ENCODE data around the gene ANO2. TPM values are rescaled to one million over a fixed set of nuclear protein-coding genes. Genes with fewer than 3 reads are reported as not detected.

Gene ANO2
- total RNA-seq, 2 experiments from 2014 or later = not detected

DNA sequence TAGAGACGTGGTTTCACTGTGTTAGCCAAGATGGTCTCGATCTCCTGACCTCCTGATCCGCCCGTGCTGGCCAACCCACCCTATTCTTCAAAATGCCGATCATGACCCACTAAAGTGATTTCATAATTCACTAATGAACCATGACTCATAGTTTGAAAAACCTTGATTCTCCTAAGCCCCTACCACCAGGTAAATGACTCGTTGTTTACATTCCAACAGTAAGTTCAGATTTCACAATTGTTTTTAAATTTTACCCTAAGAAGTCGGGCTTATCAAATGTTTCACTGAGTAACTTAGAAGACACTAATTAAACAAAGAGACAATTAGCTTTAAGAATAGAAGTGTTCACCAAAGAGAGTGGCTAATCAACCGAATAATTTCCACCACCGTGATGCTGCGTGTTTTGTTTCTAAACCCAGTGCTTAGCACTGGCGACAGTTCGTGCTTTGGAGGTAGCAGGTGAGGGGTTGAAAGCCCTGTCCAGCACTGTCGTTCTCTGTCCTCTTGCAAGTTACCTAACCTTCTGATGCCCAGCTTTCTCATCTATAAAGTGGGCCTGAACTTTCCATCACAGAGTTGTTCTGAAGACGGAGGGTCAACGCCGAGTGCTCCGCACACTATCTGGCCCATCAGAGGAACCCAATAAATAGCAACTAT, 376.6 kb downstream of the ANO2 start:
- H3K27me3 Mint-ChIP-seq = peaks cover 3% of the 10 kb centered on the region
- H3K36me3 Mint-ChIP-seq = no peaks in the 10 kb centered on the region
- H3K4me1 Mint-ChIP-seq = no peaks in the 10 kb centered on the region
- ATAC-seq = no peak
- CTCF ChIA-PET = no interaction called here
- H3K27ac Mint-ChIP-seq = no peak overlapping the region
- H3K9me3 Mint-ChIP-seq (ENCODE audit: low read depth) = no peaks in the 10 kb centered on the region
- DNase-seq = no peak
- H3K4me3 Mint-ChIP-seq = no peak overlapping the region

DNA sequence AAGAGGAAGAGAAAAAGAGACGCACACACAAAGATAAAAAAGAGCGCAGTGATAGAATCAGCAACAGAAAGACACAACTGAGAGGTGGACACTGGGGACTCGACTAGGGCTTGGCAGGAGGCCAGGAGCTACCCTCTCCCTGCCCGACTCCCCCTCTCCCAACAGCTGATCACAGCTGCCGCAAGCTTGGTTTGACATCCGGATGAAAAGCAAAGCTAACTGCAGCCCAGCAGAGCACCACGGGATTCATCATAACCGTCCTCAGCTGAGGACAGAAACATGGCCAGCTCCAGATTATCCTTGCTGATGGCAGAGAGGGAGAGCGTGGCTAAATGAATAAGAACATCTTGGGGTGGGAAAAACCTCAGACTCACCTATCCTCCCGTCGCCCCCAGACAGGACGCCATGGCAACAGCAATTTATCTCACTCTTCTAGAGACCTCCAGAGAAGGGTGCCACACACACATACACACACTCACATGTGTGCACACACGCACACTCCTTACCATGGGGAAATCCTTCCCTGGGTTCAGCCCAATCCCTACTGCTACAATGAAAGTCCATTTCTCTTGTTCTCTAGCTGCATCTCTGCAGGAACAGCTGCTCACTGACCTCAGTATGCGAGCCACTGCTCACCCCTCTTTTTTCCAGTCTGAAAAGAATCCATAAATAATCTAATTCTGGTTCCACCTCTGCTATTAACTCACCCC, 377.9 kb downstream of the ANO2 start:
- ATAC-seq = no peak
- Mint-ChIP-seq H3K4me1 (no peaks in the 10 kb centered on the region), H3K27ac (no peak overlapping the region), H3K36me3 (no peaks in the 10 kb centered on the region), H3K9me3 (ENCODE audit: low read depth) (no peaks in the 10 kb centered on the region), H3K27me3 (peaks cover 3% of the 10 kb centered on the region), H3K4me3 (no peak overlapping the region)
- no peak for DNase-seq
- CTCF ChIA-PET = no interaction called here

DNA sequence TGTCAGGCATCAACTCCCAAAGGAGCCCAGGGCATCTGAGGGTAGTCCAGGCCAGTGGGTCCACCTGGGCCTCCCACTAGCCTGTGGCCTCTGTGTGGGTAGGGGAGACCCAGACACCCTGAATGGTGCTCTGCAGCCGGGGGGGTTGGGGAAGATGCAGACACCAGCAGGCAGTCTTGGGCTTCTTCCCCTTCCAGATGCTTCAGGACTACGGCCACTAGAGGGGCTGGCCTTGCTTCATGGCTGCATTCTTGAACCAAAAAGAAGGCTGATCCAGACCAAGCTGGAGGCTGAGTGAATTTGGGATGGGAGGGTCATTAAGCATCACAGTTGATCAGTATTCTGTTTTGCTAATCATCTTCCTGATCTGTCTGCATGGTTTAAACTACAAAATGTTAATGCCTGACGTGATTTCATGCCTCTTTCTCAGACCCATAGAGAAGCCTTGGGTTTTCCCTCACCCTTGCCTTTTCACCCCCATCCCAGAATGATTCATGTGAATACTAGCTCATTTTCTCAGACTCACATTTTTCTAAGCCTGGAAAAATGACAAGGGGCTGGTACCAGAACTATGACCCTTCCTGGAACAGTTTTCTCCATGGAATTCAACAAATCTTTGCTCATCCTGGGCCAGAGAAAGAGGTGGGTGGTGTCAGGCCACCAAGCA, 379.0 kb downstream of the ANO2 start:
- DNase-seq (no peak), ATAC-seq (no peak)
- no peak overlapping the region for H3K27ac Mint-ChIP-seq
- no peaks in the 10 kb centered on the region for H3K4me1 Mint-ChIP-seq
- H3K27me3 Mint-ChIP-seq = peaks cover 3% of the 10 kb centered on the region
- no peaks in the 10 kb centered on the region for H3K36me3 Mint-ChIP-seq
- H3K9me3 Mint-ChIP-seq (ENCODE audit: low read depth) = no peaks in the 10 kb centered on the region
- CTCF ChIA-PET = no interaction called here
- H3K4me3 Mint-ChIP-seq = no peak overlapping the region

DNA sequence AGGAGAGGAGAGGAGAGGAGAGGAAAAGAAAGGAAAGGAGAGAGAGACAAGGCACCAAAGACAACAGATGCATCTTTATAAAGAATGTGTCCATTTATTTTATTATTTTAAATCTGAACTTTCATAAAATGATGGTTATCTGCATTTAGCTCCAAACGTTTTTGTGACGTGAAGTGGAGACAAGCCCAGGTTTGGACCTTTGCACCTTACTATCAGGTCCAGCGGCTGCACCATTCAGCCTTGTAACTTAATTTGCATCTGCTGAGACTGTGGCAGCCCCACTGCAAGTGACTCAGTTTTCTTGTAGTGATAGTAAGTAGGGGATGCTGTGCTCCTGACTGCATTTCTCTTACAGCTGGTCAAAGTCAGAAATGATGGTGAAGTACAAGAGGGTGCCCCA, 382.5 kb downstream of the ANO2 start:
- no peak overlapping the region for H3K4me3 Mint-ChIP-seq
- CTCF ChIA-PET = no interaction called here
- no peak overlapping the region for H3K27ac Mint-ChIP-seq
- DNase-seq = no peak
- H3K36me3 Mint-ChIP-seq = no peaks in the 10 kb centered on the region
- no peaks in the 10 kb centered on the region for H3K27me3 Mint-ChIP-seq
- H3K9me3 Mint-ChIP-seq (ENCODE audit: low read depth) = no peaks in the 10 kb centered on the region
- no peaks in the 10 kb centered on the region for H3K4me1 Mint-ChIP-seq
- ATAC-seq = no peak

DNA sequence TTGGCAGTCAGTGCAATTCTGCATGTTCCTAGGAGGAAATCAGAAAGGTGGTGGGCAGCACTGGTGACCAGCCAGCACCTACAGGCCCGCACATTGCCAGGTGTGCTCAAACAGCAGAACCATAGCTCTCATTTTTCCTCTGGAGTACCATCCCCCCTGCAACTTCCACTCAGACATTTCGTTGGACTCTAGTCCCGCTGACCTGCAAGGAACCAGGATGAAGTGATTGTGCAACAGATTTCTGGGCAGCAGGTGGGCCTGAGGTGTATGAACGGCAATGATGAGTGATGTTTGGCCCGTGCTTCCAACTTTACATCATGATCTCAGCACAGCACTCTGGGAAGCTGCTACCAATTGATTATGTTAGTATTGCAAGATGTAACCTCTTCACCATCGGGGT, 383.2 kb downstream of the ANO2 start:
- Mint-ChIP-seq H3K9me3 (ENCODE audit: low read depth) (no peaks in the 10 kb centered on the region), H3K36me3 (no peaks in the 10 kb centered on the region), H3K27me3 (no peaks in the 10 kb centered on the region), H3K4me3 (no peak overlapping the region), H3K4me1 (no peaks in the 10 kb centered on the region), H3K27ac (no peak overlapping the region)
- no peak for DNase-seq
- CTCF ChIA-PET = no interaction called here
- no peak for ATAC-seq

DNA sequence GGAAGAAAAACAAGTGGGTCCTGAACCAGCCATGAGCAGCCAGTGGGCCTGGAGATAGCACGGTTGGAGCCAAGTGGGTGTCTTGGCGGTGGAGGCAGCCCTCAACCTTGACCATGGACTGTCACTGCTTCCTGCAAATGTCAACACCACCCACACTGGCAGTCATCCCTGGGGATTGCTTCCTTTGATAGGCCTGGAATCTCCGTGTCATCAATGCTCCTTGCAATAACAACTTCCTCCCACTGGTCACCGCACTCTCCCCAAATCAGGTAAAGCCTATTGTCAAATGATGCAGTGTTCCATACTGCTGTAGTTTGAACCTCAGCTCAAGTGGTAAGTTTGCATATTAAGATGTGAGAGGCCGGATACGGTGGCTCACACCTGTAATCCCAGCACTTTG, 384.0 kb downstream of the ANO2 start:
- Mint-ChIP-seq H3K4me1 (no peaks in the 10 kb centered on the region), H3K36me3 (no peaks in the 10 kb centered on the region), H3K27me3 (no peaks in the 10 kb centered on the region), H3K9me3 (ENCODE audit: low read depth) (no peaks in the 10 kb centered on the region), H3K4me3 (no peak overlapping the region), H3K27ac (no peak overlapping the region)
- ATAC-seq (no peak), DNase-seq (no peak)
- CTCF ChIA-PET = no interaction called here

DNA sequence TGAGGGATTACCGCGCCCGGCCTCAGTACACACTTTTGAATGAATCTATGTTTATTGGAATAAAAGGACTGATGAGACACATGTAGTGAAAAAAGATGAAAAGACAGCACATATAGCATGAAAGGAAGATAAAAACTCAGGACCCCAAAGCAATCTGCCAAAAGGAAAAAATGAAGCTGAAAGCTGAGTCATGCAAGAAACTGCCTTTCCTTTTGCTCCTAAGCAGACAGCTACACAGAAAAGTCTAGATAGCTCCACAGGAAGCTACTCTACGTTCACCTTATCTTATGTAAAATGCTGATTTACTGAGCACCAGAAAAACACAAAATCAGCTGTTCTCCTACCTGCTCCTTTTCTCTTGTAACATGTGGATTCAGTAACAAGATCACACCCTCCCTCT, 384.8 kb downstream of the ANO2 start:
- H3K36me3 Mint-ChIP-seq = no peaks in the 10 kb centered on the region
- CTCF ChIA-PET = no interaction called here

DNA sequence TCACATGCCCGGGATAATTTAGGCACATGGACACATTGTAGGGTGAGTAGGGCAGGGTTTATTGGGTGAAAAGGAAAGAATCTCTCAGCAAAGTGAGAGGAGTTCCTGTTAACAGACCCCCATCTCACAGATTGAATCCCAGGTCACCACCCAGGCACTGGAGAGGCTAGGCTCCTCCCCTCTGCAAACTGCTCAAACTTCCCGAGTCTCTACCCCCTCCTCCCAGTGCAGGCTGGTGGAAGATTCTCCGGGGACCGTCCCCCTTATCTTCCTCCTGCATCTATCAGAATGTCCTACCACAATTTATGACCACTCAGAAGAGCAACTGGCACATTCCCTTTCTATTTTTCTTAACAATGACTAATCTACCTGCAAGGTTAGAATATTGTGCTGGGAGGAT, 387.2 kb downstream of the ANO2 start:
- CTCF ChIA-PET = interaction anchor here (0.6 kb wide), 1 partner anchor 708 kb away, joined by 3 read pairs; no protein-coding TSS in a partner anchor
- H3K27ac Mint-ChIP-seq = no peak overlapping the region
- no peaks in the 10 kb centered on the region for H3K27me3 Mint-ChIP-seq
- ATAC-seq (no peak), DNase-seq (no peak)
- no peaks in the 10 kb centered on the region for H3K9me3 Mint-ChIP-seq (ENCODE audit: low read depth)
- H3K36me3 Mint-ChIP-seq = no peaks in the 10 kb centered on the region
- H3K4me1 Mint-ChIP-seq = no peaks in the 10 kb centered on the region
- H3K4me3 Mint-ChIP-seq = no peak overlapping the region

More for the DNA sequence above, 384.8 kb downstream of the ANO2 start:
- no peak for ATAC-seq
- no peak for DNase-seq
- H3K27me3 Mint-ChIP-seq = no peaks in the 10 kb centered on the region
- H3K27ac Mint-ChIP-seq = no peak overlapping the region
- H3K9me3 Mint-ChIP-seq (ENCODE audit: low read depth) = no peaks in the 10 kb centered on the region
- no peaks in the 10 kb centered on the region for H3K4me1 Mint-ChIP-seq
- no peak overlapping the region for H3K4me3 Mint-ChIP-seq

DNA sequence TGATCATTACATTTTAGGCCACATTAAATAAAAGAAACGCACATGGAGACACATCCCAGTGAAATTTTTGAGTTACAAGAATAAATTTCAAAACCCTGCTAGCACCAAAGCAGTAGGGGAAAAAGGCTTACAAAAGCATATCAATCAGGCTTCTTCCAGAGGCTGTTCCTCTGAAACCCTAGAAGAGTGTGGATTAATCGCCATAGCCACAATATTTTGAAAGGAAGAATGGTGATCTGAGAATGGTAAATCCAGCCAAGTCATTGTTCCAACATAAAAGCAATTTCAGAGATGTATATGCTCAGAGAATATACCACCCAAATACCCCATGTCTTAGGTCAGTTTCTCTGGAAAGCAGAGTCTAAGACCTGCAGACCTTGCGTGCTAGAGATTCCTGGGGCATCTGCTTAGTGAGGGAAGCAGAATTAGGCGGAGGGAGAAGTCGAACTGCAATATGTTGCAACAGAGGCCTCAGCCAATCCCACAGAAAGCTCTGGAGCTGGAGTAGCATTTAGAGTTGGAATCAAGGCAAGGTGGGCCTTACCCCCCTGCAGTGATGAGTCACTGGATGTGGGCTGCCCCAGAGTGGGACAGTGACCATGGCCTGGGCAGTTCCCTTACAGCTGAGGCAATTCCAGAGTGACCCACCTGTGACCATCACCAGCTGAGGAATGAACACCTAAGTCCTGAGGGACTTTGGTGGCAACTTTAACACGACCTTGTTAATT, 387.9 kb downstream of the ANO2 start:
- no peaks in the 10 kb centered on the region for H3K27me3 Mint-ChIP-seq
- CTCF ChIA-PET = no interaction called here
- no peak overlapping the region for H3K27ac Mint-ChIP-seq
- H3K9me3 Mint-ChIP-seq (ENCODE audit: low read depth) = no peaks in the 10 kb centered on the region
- no peaks in the 10 kb centered on the region for H3K4me1 Mint-ChIP-seq
- no peaks in the 10 kb centered on the region for H3K36me3 Mint-ChIP-seq
- ATAC-seq (no peak), DNase-seq (no peak)
- no peak overlapping the region for H3K4me3 Mint-ChIP-seq

DNA sequence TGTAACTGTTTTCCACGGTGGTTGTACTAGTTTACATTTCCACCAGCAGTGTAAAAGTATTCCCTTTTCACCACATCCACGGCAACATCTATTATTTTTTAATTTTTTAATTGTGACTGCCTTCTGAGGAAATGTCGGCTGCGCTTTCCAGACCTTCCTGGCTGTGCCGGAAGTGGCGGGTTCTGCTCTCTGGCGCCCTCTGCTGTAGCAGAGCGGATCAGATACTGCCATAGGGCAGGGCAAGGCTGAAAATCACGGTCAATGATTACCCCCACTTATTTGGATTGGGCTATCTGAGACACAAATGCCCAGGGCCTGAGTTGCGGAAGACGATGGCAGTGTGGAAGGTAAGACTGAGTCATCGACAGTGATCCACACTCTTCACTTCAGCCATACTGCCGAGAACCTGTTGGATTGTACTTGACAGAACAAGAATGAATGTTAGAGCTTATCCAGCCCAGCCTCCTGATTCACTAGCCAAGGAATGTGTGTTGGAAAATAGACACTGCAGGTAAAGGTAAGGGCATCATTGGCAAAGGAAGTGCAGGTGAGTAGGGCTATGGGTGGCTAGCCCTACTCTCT, 388.9 kb downstream of the ANO2 start:
- H3K36me3 Mint-ChIP-seq = no peaks in the 10 kb centered on the region
- ATAC-seq = no peak
- H3K4me1 Mint-ChIP-seq = no peaks in the 10 kb centered on the region
- no peaks in the 10 kb centered on the region for H3K27me3 Mint-ChIP-seq
- CTCF ChIA-PET = no interaction called here
- H3K9me3 Mint-ChIP-seq (ENCODE audit: low read depth) = no peaks in the 10 kb centered on the region
- DNase-seq = no peak
- no peak overlapping the region for H3K27ac Mint-ChIP-seq
- no peak overlapping the region for H3K4me3 Mint-ChIP-seq

DNA sequence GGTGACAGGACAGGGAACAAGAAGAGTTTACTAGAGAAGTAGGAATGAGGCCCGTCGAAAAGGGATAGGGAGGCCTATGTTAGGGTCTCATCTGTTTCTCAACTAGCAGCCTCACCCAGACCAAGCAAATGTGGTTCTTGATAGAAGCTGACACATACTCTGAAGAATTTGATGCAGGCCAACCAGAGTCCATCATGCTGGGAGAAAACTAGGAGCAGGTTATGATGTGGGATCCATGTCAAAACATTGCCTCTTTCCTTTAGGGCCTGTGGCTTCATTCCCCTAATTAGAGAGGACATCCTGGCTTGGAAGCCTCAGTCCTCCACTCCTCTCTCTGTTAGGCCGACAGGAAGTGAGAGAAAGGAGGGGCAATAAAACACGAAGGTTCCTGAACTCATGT, 390.3 kb downstream of the ANO2 start:
- Mint-ChIP-seq H3K27me3 (no peaks in the 10 kb centered on the region), H3K4me1 (no peaks in the 10 kb centered on the region), H3K9me3 (ENCODE audit: low read depth) (peaks cover 2% of the 10 kb centered on the region), H3K27ac (no peak overlapping the region), H3K36me3 (no peaks in the 10 kb centered on the region), H3K4me3 (no peak overlapping the region)
- CTCF ChIA-PET = no interaction called here
- ATAC-seq = no peak
- no peak for DNase-seq

DNA sequence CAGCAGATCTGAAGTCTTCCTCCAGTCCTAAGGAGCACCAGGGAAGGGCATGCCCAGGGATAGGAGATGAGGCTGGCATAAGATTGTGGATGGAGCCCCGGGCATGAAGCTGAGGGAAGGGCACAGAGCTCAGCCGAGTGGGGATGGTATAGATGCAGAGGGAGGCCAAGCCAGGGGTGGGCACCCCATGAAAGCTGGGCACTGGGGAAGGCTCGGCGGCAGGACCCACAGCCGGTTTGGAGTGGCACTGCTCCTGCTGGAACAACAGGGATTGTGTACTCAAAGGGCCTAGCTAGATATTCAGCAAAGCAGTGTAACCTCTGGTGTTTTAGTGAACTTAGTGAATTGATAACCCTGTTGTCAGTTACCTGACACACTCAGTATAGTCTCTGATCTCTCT, 396.0 kb downstream of the ANO2 start:
- CTCF ChIA-PET = no interaction called here
- Mint-ChIP-seq H3K27ac (no peak overlapping the region), H3K27me3 (no peaks in the 10 kb centered on the region), H3K36me3 (no peaks in the 10 kb centered on the region), H3K4me1 (no peaks in the 10 kb centered on the region), H3K9me3 (ENCODE audit: low read depth) (peaks cover 5% of the 10 kb centered on the region), H3K4me3 (no peak overlapping the region)
- no peak for DNase-seq
- ATAC-seq = no peak

DNA sequence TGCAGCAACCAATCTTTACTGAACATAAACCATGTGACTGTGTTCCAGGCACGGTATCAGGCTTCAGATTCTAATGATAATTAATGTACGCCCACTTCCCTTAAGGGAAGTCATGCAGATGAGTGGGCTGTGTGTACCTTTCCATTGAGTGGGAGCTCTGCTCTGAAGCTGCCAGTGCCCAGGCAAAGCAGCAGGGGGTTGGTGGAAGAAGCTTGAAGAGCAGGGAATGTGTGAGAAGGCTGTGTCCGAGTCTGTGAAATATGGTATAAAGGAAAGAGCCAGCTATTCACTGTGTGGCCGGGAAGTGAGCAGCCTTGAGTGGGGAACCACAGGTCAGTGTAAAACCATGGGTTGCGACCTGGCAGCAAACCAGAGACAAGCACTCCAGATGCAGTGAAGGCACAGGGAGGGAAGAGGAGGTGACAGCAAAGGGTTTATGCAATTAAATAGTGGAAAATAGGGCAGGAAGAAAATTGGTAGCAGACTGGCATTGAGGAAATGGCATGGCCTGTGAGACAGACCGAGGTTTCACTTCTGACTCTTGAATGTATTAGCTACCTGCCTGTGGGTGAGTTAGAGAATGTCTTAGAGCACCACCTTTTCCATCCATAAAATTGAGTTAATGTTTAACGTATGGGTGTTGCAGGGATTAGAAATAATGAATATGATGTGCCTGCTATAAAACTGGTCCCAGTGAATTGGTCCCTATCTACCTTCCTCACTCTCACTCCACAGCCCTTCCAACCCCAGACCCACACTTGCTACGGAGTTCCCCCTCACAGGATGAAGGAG, 396.7 kb downstream of the ANO2 start:
- no peak overlapping the region for H3K27ac Mint-ChIP-seq
- no peak overlapping the region for H3K4me3 Mint-ChIP-seq
- ATAC-seq = no peak
- CTCF ChIA-PET = no interaction called here
- H3K9me3 Mint-ChIP-seq (ENCODE audit: low read depth) = peaks cover 5% of the 10 kb centered on the region
- no peak for DNase-seq
- no peaks in the 10 kb centered on the region for H3K4me1 Mint-ChIP-seq
- H3K36me3 Mint-ChIP-seq = no peaks in the 10 kb centered on the region
- H3K27me3 Mint-ChIP-seq = no peaks in the 10 kb centered on the region

Data from activated CD8-positive, alpha-beta memory T cell treated with anti-CD3 and anti-CD28 coated beads, Interleukin-2, amount 10 ng/mL, durations not matched to agents 7 days and 5 days (primary cell).